IPS-15b (cell line): ENCODE data around the gene ZBTB17.
"Not testable (repeated sequence)": the region's sequence is repeated elsewhere in the genome, so short reads cannot be mapped to it uniquely, and the experiment has no call there.

Experiments
- H3K27me3 ChIP-seq: one replicate; pipeline ENCODE4 v1.6.1; 2013; ENCODE audit warnings: low read length; ENCODE audit not compliant: control insufficient read depth, insufficient read depth
- H3K36me3 ChIP-seq: one replicate; pipeline ENCODE4 v1.6.1; 2013; ENCODE audit warnings: low read length; ENCODE audit not compliant: control insufficient read depth, insufficient read depth
- H3K4me1 ChIP-seq: one replicate; pipeline ENCODE4 v1.6.1; 2013; ENCODE audit warnings: mild to moderate bottlenecking, low read length; ENCODE audit not compliant: control insufficient read depth, insufficient read depth
- H3K4me3 ChIP-seq: one replicate; pipeline ENCODE4 v1.5.1; 2013; ENCODE audit warnings: low read depth, low read length
- H3K9ac ChIP-seq: one replicate; pipeline ENCODE4 v1.6.1; 2013; ENCODE audit warnings: low read depth, mild to moderate bottlenecking, low read length
- H3K9me3 ChIP-seq: one replicate; pipeline ENCODE4 v1.6.1; 2013; ENCODE audit warnings: mild to moderate bottlenecking, low read length; ENCODE audit not compliant: control insufficient read depth, insufficient read depth

Gene ZBTB17

DNA sequence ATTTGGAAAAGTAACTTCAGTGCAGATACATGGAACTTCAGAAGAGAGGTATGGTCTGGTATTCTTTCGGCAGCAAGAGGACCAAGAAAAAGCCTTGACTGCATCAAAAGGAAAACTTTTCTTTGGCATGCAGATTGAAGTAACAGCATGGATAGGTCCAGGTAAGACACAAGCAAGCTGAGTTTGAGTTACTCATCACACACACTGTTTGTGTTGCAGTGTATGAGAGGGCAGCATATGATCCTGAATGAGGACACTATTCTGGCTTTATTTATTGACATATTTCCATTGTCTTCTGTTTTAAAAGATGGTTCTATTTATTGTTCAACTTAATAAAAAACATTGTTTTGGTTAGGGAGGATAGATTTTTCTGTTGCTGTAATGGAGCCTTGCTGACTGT lies 64.8 kb downstream of the ZBTB17 start:
- H3K27me3 ChIP-seq = no peaks in the 10 kb centered on the region
- no peaks in the 10 kb centered on the region for H3K9me3 ChIP-seq
- H3K4me1 ChIP-seq = no peaks in the 10 kb centered on the region
- peaks cover 4% of the 10 kb centered on the region for H3K36me3 ChIP-seq
- H3K4me3 ChIP-seq = no peak overlapping the region
- no peak overlapping the region for H3K9ac ChIP-seq

DNA sequence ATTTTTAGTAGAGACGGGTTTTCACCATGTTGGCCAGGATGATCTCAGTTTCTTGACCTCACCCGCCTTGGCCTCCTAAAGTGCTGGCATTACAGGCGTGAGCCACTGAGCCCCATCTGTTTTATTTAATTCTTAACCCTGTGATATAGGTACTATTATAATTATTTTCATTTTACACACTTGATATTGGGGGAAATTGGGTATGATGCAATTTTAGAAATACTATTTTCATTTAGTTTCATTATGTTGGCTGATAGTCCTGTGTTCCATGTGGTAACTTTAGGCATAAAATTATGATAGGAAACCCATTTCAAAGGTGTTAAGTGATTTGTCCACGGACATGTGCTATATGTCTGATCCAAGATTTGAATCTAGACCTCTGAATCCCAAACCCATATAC lies 67.3 kb downstream of the ZBTB17 start:
- Histone ChIP-seq H3K27me3 (no peaks in the 10 kb centered on the region), H3K36me3 (peaks cover 4% of the 10 kb centered on the region), H3K4me3 (no peak overlapping the region), H3K9ac (no peak overlapping the region), H3K9me3 (no peaks in the 10 kb centered on the region), H3K4me1 (no peaks in the 10 kb centered on the region)

DNA sequence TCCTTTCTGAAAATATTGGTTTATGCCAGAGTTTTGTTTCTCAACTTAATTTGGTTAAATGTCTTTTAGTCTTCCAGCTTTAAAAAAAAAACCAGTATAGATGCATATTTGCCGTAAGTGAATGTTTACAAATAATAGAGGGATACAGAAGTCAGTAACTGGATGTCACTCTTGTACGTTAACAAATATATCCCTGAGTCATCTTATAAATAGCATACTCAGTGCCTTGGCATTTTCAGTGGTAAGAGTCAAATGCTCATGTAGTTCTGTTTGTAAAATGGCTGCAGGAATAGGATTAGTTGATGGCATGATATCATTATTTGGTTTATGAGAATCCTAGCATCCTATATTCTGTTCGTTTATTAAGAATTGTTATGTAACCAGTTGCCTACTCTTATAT lies 73.0 kb downstream of the ZBTB17 start:
- no peaks in the 10 kb centered on the region for H3K36me3 ChIP-seq
- no peak overlapping the region for H3K4me3 ChIP-seq
- no peak overlapping the region for H3K9ac ChIP-seq
- no peaks in the 10 kb centered on the region for H3K9me3 ChIP-seq
- H3K4me1 ChIP-seq = peaks cover 10% of the 10 kb centered on the region
- no peaks in the 10 kb centered on the region for H3K27me3 ChIP-seq

DNA sequence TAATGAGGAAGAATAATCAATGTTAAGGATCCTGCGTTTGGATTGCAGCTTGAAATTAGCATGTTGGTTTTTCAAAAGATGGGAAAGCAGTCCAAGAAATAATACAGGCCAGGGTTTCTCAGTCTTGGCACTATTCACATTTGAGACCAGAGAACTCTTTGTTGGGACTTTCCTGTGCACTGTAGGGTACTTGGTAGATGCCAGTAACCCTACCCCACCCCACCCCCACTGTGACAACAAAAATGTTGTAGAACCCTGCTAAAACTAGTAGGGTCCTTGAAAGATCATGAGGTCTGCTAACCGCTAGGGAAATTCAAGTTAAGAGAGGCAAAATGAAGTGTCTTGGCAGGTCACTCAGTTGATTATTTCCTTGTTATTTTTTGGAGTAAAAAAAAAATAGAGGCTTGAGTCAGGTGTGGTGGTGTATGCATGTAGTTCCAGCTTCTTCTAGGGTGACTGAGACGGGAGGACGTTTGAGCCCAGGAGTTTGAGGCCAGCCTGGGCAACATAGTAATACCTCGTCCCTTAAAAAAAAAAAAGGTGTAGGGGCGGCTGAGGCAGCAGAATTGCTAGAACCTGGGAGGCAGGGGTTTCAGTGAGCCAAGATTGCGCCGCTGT lies 75.1 kb downstream of the ZBTB17 start:
- no peaks in the 10 kb centered on the region for H3K36me3 ChIP-seq
- no peak overlapping the region for H3K4me3 ChIP-seq
- H3K9ac ChIP-seq = no peak overlapping the region
- no peaks in the 10 kb centered on the region for H3K27me3 ChIP-seq
- H3K4me1 ChIP-seq = peaks cover 10% of the 10 kb centered on the region
- H3K9me3 ChIP-seq = no peaks in the 10 kb centered on the region

DNA sequence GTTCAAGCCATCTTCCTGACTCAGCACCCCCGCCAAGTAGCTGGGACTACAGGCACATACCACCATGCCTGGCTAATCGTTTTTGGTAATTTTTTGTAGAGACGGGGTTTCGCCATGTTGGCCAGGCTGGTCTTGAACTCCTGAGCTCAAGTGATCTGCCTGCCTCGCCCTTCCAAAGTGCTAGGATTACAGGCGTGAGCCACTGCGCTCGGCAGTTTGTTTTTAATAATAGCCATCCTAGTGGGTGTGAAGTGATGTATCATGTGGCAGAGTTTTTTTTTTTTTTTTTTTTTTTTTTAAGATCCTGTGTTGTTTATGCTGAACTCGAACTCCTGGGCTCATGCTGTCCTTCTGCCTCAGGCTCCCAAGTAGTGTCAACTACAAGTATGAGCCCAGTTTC lies 76.6 kb downstream of the ZBTB17 start:
- no peaks in the 10 kb centered on the region for H3K27me3 ChIP-seq
- no peaks in the 10 kb centered on the region for H3K36me3 ChIP-seq
- H3K9ac ChIP-seq = no peak overlapping the region
- no peaks in the 10 kb centered on the region for H3K9me3 ChIP-seq
- peaks cover 10% of the 10 kb centered on the region for H3K4me1 ChIP-seq
- no peak overlapping the region for H3K4me3 ChIP-seq

DNA sequence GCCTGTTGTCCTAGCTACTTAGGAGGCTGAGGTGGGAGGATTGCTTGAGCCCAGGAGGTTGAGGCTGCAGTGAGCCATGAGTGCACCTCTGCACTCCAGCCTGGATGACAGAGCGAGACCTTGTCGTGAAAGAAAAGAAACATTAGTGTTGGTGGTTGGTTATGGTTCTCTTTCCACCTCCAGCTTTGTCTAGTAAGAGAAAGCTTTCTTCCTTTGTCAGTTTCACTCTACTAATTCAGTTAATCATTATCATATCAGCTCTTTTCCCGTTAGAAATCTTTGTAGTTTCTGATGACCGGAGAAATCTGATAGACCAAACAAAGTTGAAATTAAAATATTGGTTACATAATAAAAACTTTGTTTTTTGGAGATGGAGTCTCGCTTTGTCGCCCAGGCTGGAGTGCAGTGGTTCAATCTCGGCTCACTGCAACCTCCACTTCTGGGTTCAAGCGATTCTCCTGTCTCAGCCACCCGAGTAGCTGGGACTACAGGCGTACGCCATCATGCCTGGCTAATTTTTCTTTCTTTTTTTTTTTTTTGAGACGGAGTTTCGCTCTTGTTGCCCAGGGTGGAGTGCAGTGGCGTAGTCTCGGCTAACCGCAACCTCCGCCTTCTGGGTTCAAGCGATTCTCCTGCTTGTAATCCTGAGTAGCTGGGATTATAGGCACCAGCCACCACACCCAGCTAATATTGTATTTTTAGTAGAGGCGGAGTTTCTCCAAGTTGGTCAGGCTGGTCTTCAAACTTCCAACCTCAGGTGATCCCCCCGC lies 78.9 kb downstream of the ZBTB17 start:
- not testable (repeated sequence) for H3K4me1 ChIP-seq, H3K4me3 ChIP-seq, H3K9ac ChIP-seq, H3K9me3 ChIP-seq, H3K27me3 ChIP-seq, H3K36me3 ChIP-seq

DNA sequence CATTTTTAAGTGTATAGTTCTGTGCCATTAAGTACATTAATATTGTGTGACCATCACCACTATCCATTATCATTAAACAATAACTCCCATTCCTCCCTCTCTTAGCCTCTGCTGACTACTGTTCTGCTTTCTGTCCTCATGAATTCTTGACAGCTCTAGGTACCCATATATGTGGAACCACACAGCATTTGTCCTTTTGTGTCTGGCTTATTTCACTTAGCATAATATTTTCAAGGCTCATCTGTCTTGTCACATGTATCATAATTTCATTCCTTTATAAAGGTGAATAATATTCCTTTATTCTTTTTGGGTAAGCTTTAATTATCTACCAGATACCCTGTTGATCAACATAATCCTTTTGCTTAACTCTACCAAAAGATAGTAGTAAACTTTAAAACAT lies 80.7 kb downstream of the ZBTB17 start:
- Histone ChIP-seq H3K36me3 (no peaks in the 10 kb centered on the region), H3K9me3 (no peaks in the 10 kb centered on the region), H3K4me1 (peaks cover 3% of the 10 kb centered on the region), H3K4me3 (no peak overlapping the region), H3K9ac (no peak overlapping the region), H3K27me3 (no peaks in the 10 kb centered on the region)

DNA sequence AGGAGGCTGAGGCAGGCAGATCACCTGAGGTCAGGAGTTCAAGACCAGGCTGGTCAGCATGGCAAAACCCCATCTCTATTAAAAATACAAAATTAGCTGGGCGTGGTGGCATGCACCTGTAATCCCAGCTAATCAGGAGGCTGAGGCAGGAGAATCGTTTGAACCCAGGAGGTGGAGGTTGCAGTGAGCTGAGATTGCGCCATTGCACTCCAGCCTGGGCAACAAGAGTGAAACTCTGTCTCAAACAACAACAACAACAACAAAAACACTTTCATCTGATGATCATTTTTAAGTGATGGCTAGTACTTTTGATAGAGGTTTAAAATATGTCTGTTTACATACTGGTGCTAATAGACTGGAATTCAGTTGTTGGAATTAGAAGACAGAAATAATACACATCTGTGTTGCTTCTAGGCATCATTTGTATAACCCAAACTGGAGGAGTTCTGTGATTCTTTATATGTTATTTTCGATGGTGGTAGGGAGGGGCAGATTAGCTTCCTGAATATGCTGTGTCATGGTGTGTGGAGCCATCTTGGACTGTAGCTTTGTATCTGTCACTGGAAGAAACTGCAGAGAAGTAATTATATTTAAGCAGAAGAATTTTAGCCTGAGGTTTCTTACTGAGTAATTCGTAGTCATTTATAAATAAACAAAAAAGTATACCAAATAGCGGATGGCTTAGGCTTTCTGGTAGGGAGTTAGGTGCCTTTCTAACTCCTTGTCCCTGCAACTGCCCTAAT lies 82.9 kb downstream of the ZBTB17 start:
- not testable (repeated sequence) for H3K4me3 ChIP-seq, H3K36me3 ChIP-seq, H3K4me1 ChIP-seq, H3K9me3 ChIP-seq, H3K9ac ChIP-seq, H3K27me3 ChIP-seq
